Retinal pigment epithelial cell (primary cell): ENCODE results near the gene LDHD.

ENCODE experiments used
- DNase-seq: peaks from one replicate; pipeline ENCODE4 v3.0.0-alpha.2; 2010; ENCODE audit warnings: low read depth
- H3K4me3 ChIP-seq: 2 replicates; pipeline ENCODE4 v1.5.1; 2011; ENCODE audit warnings: mild to moderate bottlenecking, low read length, control low read depth, moderate library complexity
- CTCF ChIP-seq: conservative IDR thresholded peaks from 2 replicates; pipeline ENCODE4 v1.5.1; 2011; ENCODE audit warnings: low read depth, low read length, control low read depth, inconsistent platforms

LDHD gene

GRCh38 chr16:75085556-75085955, 31.0 kb downstream of the LDHD start:
- TF ChIP-seq CTCF = no peak
- DNase-seq = no peak
- no peak overlapping the region for H3K4me3 ChIP-seq

GRCh38 chr16:75083813-75084212, 32.8 kb downstream of the LDHD start:
- no peak for TF ChIP-seq CTCF
- no peak overlapping the region for H3K4me3 ChIP-seq
- no peak for DNase-seq

GRCh38 chr16:75081179-75081859, 35.3 kb downstream of the LDHD start:
- DNase-seq = no peak
- no peak for TF ChIP-seq CTCF
- H3K4me3 ChIP-seq = no peak overlapping the region

GRCh38 chr16:75080205-75081029, 36.2 kb downstream of the LDHD start:
- H3K4me3 ChIP-seq = no peak overlapping the region
- no peak for TF ChIP-seq CTCF
- peak; percentile 66 for DNase-seq

GRCh38 chr16:75079346-75079926, 37.1 kb downstream of the LDHD start:
- no peak overlapping the region for H3K4me3 ChIP-seq
- no peak for TF ChIP-seq CTCF
- no peak for DNase-seq

GRCh38 chr16:75078886-75079285, 37.7 kb downstream of the LDHD start:
- H3K4me3 ChIP-seq = no peak overlapping the region
- no peak for TF ChIP-seq CTCF
- no peak for DNase-seq
